Activated naive CD4-positive, alpha-beta T cell treated with anti-CD3 and anti-CD28 coated beads, Interleukin-2, amount 50 U/mL, for 72 hours (primary cell): Measurements from ENCODE around the gene OR2V2. TPM values are rescaled to one million over a fixed set of nuclear protein-coding genes. Genes with fewer than 3 reads are reported as not detected.
A peak's percentile ranks its signal among the peaks of the same experiment; 100 is the strongest.

Source experiments
- ATAC-seq, 2 donors: fragments of 150-1000 bp; cut with Tn5 transposase; 2 replicates each; pipeline ENCODE4 v1.10.0; 2021; ENCODE audit warnings: mild to moderate bottlenecking in 2 of 2, moderate library complexity in 2 of 2
- DNase-seq, 2 donors: peaks; one replicate each; pipeline ENCODE4 v3.0.0; 2021 to 2022; ENCODE audit warnings: low spot score in 2 of 2
- H3K27ac Mint-ChIP-seq, 2 donors: one replicate each; pipeline ENCODE4 v1.8.0; 2022; ENCODE audit warnings: mild to moderate bottlenecking in 2 of 2, mixed read lengths in 2 of 2
- H3K36me3 Mint-ChIP-seq, 2 donors: one replicate each; pipeline ENCODE4 v1.8.0; 2022; ENCODE audit warnings: mixed read lengths in 2 of 2
- H3K9me3 Mint-ChIP-seq, 2 donors: one replicate each; pipeline ENCODE4 v1.8.0; 2022; ENCODE audit warnings: mixed read lengths in 2 of 2
- total RNA-seq, 2 donors: library from RNA; stranded (reverse); gene quantifications; one replicate each; pipeline ENCODE4 v1.2.3, GENCODE V29; 2022

The OR2V2 gene
- total RNA-seq, 2 donors from 2014 or later = not detected

DNA sequence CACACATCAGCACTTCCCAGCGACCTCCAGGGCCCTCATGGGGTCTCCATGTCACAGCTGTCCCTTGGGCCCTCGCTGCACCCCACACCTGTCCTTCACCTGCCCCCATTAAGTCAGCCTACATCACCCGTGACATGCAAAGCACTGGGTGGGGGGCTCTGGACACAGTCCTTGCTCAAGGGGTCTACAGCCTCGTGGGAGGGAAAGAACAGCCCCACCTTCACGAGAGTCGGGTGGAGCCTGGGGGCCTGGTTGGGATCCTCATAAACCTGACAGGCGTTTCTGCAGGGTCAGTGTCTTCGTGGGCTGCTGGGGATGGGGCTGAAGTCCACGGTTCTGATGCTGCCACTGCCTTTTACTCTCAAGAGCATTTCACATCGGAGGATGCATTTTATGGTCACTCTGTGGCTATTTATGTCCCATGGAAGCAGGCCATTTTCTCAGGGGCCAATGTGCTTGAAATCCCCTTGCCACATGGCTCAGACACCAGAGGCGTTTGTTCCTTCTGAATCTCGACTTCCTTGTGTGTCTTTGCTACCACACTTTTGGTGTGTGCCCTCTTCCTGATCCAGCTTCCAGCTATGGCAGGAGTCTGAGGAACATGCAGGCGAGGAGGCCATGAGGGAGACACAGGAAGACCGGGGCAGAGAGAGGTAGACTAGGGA lies 16.4 kb upstream of the OR2V2 start, which contains the start of gene OR2V1:
Gene OR2V1, minus strand, starts transcription at position 338 of the 665 bp plus-strand sequence. CDS start 5,865 bp downstream, outside the sequence.
- peaks cover 0 to 10% of the 10 kb centered on the region in 2 donors for H3K36me3 Mint-ChIP-seq
- no peak for DNase-seq
- ATAC-seq = no peak
- H3K9me3 Mint-ChIP-seq = peaks cover 0 to 5% of the 10 kb centered on the region in 2 donors
- H3K27ac Mint-ChIP-seq = peak within 1 kb of the TSS in 1 of 2 donors; percentile 31

GRCh38 chr5:181131514-181131913 lies 15.9 kb upstream of the OR2V2 start:
- peak overlapping the region in 1 of 2 donors; percentile 31 for H3K27ac Mint-ChIP-seq
- ATAC-seq (no peak), DNase-seq (no peak)
- H3K9me3 Mint-ChIP-seq = peaks cover 0 to 5% of the 10 kb centered on the region in 2 donors
- peaks cover 0 to 10% of the 10 kb centered on the region in 2 donors for H3K36me3 Mint-ChIP-seq

DNA sequence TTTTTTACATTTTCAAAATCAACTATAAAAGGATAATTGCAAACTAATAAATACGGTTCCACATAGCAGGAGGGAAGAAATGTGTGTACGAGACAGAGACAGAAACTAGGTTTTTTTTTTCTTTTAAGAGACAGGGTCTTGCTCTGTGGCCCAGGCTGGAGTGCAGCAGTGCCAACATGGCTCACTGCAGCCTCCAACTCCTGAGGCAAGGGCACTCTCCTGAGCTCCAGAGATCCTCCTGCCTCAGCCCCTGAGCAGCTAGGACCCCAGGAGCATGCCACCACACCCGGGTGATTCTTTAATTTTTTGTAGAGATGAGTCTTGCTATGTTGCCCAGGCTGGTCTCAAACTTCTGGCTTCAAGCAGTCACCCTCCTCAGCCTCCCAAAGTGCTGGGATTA lies 14.3 kb upstream of the OR2V2 start:
- ATAC-seq (no peak), DNase-seq (no peak)
- peaks cover 8 to 17% of the 10 kb centered on the region in 2 donors for H3K36me3 Mint-ChIP-seq
- H3K9me3 Mint-ChIP-seq = peaks cover 5 to 7% of the 10 kb centered on the region in 2 donors
- no peak overlapping the region for H3K27ac Mint-ChIP-seq

- peaks cover 8 to 17% of the 10 kb centered on the region in 2 donors for H3K36me3 Mint-ChIP-seq
- H3K9me3 Mint-ChIP-seq = peaks cover 8 to 13% of the 10 kb centered on the region in 2 donors
- DNase-seq (no peak), ATAC-seq (no peak)
- no peak overlapping the region for H3K27ac Mint-ChIP-seq
Measured at GRCh38 chr5:181133610-181134231, 13.7 kb upstream of the OR2V2 start.

GRCh38 chr5:181134259-181134658 lies 13.1 kb upstream of the OR2V2 start:
- no peak for ATAC-seq

DNA sequence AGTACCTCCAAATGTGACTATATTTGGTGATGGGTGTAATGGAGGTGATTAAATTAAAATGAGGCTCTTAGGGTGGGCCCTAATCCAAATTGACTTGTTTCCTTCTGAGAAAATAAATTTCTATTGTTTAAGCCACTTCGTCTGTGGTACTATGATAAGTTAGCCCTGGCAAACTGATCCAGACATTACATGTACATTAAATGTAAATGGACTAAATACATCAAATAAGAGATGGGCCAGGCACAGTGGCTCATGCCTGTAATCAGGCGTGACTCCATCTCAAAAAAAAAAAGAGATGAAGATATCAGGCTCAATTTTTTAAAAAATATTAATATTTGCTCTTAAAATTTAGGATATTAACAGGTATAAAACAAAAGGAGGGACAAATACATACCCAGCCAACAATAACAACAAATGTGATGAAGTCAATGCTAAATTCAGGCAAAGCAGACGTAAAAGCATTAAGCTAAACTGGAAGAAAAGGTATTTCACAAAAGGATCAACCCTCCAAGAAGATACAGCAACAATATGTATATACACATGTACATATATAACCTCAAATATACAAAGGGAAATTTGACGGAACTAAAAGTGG lies 10.9 kb upstream of the OR2V2 start:
- ATAC-seq (no peak), DNase-seq (no peak)
- H3K36me3 Mint-ChIP-seq = peaks cover 8 to 25% of the 10 kb centered on the region in 2 donors
- peaks cover 10 to 24% of the 10 kb centered on the region in 2 donors for H3K9me3 Mint-ChIP-seq
- H3K27ac Mint-ChIP-seq = no peak overlapping the region

More at GRCh38 chr5:181134259-181134658, 13.1 kb upstream of the OR2V2 start:
- peaks cover 10 to 15% of the 10 kb centered on the region in 2 donors for H3K9me3 Mint-ChIP-seq
- H3K27ac Mint-ChIP-seq = no peak overlapping the region
- peaks cover 8 to 17% of the 10 kb centered on the region in 2 donors for H3K36me3 Mint-ChIP-seq
- DNase-seq = no peak

- peaks cover 10 to 24% of the 10 kb centered on the region in 2 donors for H3K9me3 Mint-ChIP-seq
- DNase-seq = no peak
- H3K27ac Mint-ChIP-seq = no peak overlapping the region
- no peak for ATAC-seq
- H3K36me3 Mint-ChIP-seq = peaks cover 8 to 26% of the 10 kb centered on the region in 2 donors
Measured at GRCh38 chr5:181138258-181138657, 9.1 kb upstream of the OR2V2 start.

DNA sequence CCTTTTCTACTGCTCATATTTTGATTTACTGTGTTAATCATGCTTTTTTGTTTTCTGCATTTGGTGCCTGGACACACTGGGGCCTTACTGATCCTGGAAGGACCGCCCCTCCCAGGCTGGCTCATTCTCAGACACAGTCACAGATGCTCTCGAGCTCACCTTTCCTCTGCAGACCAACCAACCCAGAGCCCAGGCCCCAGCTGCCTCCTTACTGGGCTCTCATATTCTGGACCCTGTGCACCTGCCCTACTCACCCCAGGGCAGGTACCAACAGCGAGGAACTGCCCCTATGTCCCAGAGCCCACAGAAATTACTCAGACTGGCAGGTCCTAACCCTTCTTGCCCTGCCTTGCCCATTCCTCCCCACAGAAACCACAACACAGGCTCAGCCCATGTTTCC lies 6.6 kb upstream of the OR2V2 start:
- H3K9me3 Mint-ChIP-seq = peaks cover 4 to 24% of the 10 kb centered on the region in 2 donors
- no peak for DNase-seq
- H3K27ac Mint-ChIP-seq = no peak overlapping the region
- peaks cover 8 to 16% of the 10 kb centered on the region in 2 donors for H3K36me3 Mint-ChIP-seq
- no peak for ATAC-seq

DNA sequence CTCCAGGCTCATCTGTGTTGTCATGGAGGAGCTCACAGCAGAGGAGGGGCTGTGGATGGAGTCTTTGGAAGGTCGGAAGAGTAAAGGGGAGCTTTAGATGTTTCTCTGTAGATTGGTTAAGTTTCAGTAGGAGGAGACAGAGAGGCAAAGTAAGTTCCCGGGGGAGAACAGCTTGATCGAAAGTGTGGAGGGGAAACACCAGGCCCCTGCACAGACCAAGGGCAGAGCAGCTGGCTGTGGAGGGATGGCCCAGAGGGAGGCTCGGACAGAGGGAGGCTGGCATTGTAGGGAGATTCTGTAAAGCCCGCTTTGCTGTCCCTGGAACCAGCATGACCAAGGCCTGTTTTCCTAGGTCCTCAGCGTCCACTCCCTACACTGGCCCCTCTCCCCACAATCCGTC lies 5.3 kb upstream of the OR2V2 start:
- no peak overlapping the region for H3K27ac Mint-ChIP-seq
- ATAC-seq (no peak), DNase-seq (no peak)
- H3K36me3 Mint-ChIP-seq = peaks cover 8 to 16% of the 10 kb centered on the region in 2 donors
- H3K9me3 Mint-ChIP-seq = peaks cover 4 to 24% of the 10 kb centered on the region in 2 donors

DNA sequence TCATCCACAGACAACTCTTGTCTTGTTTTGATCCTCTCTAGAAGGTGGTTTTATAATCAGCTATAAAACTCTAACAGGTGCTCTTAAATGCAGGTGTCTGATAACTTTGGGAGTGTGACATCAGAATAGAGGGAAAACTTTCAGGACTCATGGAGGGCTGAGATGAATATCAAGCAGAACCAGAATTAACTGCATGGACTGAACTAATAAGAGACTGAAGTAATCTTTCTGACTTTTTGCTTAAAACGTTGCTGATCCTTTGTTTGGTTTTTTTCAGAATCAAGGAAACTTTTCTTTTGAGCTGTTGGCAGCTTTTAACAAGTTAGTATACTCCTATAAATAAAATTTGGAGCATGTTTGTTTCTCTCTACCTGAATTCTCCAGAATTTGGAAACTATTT lies 2.3 kb upstream of the OR2V2 start:
- Mint-ChIP-seq H3K9me3 (peaks cover 0 to 3% of the 10 kb centered on the region in 2 donors), H3K36me3 (peaks cover 0 to 9% of the 10 kb centered on the region in 2 donors), H3K27ac (no peak overlapping the region)
- ATAC-seq (no peak), DNase-seq (no peak)

GRCh38 chr5:181149355-181149754 lies 2.0 kb downstream of the OR2V2 start:
- Mint-ChIP-seq H3K27ac (peak overlapping the region in 1 of 2 donors; percentile 18), H3K36me3 (no peaks in the 10 kb centered on the region), H3K9me3 (no peaks in the 10 kb centered on the region)
- no peak for ATAC-seq
- DNase-seq = no peak

- no peaks in the 10 kb centered on the region for H3K36me3 Mint-ChIP-seq
- peak overlapping the region in 1 of 2 donors; percentile 18 for H3K27ac Mint-ChIP-seq
- DNase-seq (no peak), ATAC-seq (no peak)
- H3K9me3 Mint-ChIP-seq = peaks cover 2 to 4% of the 10 kb centered on the region in 2 donors
Measured at GRCh38 chr5:181149806-181150733, 2.7 kb downstream of the OR2V2 start.

DNA sequence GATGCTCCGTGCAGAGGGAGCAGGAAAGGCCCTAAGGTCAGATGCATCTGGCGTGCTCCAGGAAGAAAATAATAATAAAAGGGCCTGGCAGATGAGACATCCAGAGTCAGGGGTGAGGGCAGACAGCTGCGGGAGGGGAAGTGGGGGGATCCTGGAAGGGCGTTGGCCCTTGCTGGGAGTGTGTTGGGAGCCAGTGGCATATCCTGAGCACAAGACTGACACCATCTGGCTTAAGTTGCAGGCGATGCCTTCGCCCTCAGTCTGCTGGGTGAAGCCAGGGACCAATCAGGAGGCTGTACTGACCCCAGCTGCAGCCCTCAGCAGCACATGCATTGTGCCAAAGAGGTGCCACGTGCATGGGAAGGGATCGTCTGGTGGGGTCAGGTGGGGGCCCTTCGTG lies 3.8 kb downstream of the OR2V2 start:
- DNase-seq = no peak
- no peak for ATAC-seq

GRCh38 chr5:181152406-181152805 lies 5.0 kb downstream of the OR2V2 start:
- DNase-seq (no peak), ATAC-seq (no peak)
- no peak overlapping the region for H3K27ac Mint-ChIP-seq

More for the DNA sequence above, 3.8 kb downstream of the OR2V2 start:
- H3K27ac Mint-ChIP-seq = no peak overlapping the region
- peaks cover 3 to 4% of the 10 kb centered on the region in 2 donors for H3K9me3 Mint-ChIP-seq
- no peaks in the 10 kb centered on the region for H3K36me3 Mint-ChIP-seq

DNA sequence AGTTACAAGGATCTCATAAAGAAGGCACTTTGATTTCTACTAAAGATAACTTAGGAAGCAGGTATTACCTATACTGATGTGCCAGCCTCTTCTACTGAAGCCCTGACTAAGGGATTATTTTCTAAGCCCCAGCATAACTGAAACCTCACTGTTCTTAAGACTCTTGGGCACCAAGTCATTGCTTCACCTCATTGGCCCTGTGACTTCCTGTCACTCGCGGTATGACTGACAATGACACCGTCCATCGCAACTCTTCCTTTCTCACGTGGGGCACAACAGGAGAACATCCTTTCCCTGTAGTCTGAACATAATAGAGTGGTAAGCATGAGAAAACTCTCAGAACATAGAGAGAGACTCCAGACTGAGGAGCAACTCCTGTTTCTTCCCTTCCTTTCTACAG lies 6.4 kb downstream of the OR2V2 start:
- no peaks in the 10 kb centered on the region for H3K36me3 Mint-ChIP-seq
- H3K27ac Mint-ChIP-seq = no peak overlapping the region
- peak; percentile 80 to 86 for ATAC-seq
- peaks cover 3 to 4% of the 10 kb centered on the region in 2 donors for H3K9me3 Mint-ChIP-seq
- DNase-seq = no peak

More at GRCh38 chr5:181152406-181152805, 5.0 kb downstream of the OR2V2 start:
- Mint-ChIP-seq H3K36me3 (no peaks in the 10 kb centered on the region), H3K9me3 (peaks cover 3 to 4% of the 10 kb centered on the region in 2 donors)

DNA sequence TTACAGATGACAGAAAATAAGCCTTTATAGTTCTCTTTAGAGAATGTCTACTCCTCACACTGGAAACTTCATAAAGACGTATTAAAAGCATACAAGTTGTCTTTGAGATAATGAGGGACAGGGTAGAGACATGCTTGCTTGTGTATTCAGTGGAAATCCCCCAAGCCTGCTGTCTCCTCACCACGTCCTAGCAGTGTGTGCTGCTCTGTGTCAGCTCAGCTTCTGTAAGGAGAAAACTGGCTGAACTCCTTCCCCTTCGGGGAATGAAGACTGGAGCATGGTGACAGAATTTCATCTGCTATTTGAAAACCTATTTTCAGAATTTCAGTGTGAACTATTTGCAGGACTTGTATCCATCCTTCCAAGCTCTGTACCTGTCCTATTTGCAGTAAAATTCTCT lies 9.4 kb downstream of the OR2V2 start:
- Mint-ChIP-seq H3K27ac (no peak overlapping the region), H3K36me3 (no peaks in the 10 kb centered on the region), H3K9me3 (peaks cover 3 to 4% of the 10 kb centered on the region in 2 donors)
- ATAC-seq (no peak), DNase-seq (no peak)
